HepG2 (cell line): ENCODE data around the gene PLEKHN1. TPM values are rescaled to one million over a fixed set of nuclear protein-coding genes. Genes with fewer than 3 reads are reported as not detected.
A peak's percentile ranks its signal among the peaks of the same experiment; 100 is the strongest.

ENCODE experiments used
- ATAC-seq: fragments of 200-7000 bp; cut with Tn5 transposase; 3 replicates; pipeline ENCODE4 v1.9.1; 2020; ENCODE audit warnings: mild to moderate bottlenecking, moderate library complexity
- BruUV-seq: library from RNA; stranded (reverse); fragments of 400-500 nt; replicated peaks from 2 replicates; lab custom pipeline; 2021; lab: Mats Ljungman, UMichigan
- CTCF ChIA-PET: fragments of 300-600 bp; formaldehyde crosslinking; extraction: SDS; loops from one replicate; lab custom pipeline; 2021; ENCODE audit warnings: low total read pairs, inconsistent platforms, low intra/inter-chr PET ratio; lab: Yijun Ruan, JAX
- POLR2A ChIA-PET: fragments of 350-600 bp; sonication (Branson Sonifier 250); formaldehyde crosslinking; loops from one replicate; lab custom pipeline; 2020; ENCODE audit warnings: antibody characterized with exemption, inconsistent platforms; lab: Yijun Ruan, JAX
- DNase-seq: peaks from one replicate; pipeline ENCODE4 v3.0.0-alpha.2; 2015; ENCODE audit warnings: low spot score
- FAIRE-seq: peaks from 3 replicates; lab custom pipeline; 2011; peaks lifted over from hg19 to GRCh38; lab: Jason Lieb, UNC
- H2AFZ ChIP-seq: one replicate; pipeline ENCODE4 v1.6.1; 2011; ENCODE audit warnings: low read length, inconsistent platforms
- H3K27ac ChIP-seq: fragments of 300-600 bp; 3 replicates; pipeline ENCODE4 v1.8.0; 2011; ENCODE audit warnings: mixed run types, mild to moderate bottlenecking, mixed read lengths, low read length, inconsistent platforms; ENCODE audit not compliant: insufficient read depth; ENCODE audit errors: extremely low read length
- H3K27me3 ChIP-seq, 2 experiments: fragments of 200-600 bp in 1 of 2; 2 replicates in 1 of 2; 3 replicates in 1 of 2; pipeline versions ENCODE4 v1.6.0 to v1.8.0; 2011; ENCODE audit warnings: low read length in 2 of 2, mild to moderate bottlenecking in 2 of 2, moderate library complexity in 2 of 2, inconsistent platforms in 1 of 2; ENCODE audit not compliant: insufficient read depth in 2 of 2, control insufficient read depth in 1 of 2
- H3K36me3 ChIP-seq, 2 experiments: fragments of 200-600 bp in 1 of 2; replicated peaks in 1 of 2; 2 replicates in 1 of 2; 3 replicates in 1 of 2; pipeline versions ENCODE4 v1.5.1 to v1.8.0; 2011; ENCODE audit warnings: low read length in 2 of 2, inconsistent platforms in 1 of 2; ENCODE audit not compliant: insufficient read depth in 2 of 2, control insufficient read depth in 1 of 2
- H3K4me1 ChIP-seq: 2 replicates; pipeline ENCODE4 v1.5.1; 2012; ENCODE audit warnings: low read length, inconsistent platforms; ENCODE audit not compliant: insufficient read depth
- H3K4me2 ChIP-seq: 2 replicates; pipeline ENCODE4 v1.6.0; 2011; ENCODE audit warnings: low read depth, low read length, inconsistent platforms
- H3K4me3 ChIP-seq, 3 experiments: fragments of 200-600 bp in 1 of 3; sonication (generic), shearing (Covaris generic) in 1 of 3; replicated peaks in 1 of 3; 2 replicates each; pipeline ENCODE4 v1.5.1; 2011 to 2016; ENCODE audit warnings: low read length in 3 of 3, inconsistent platforms in 2 of 3, low read depth in 2 of 3, mild to moderate bottlenecking in 2 of 3, control low read depth in 1 of 3, mixed read lengths in 1 of 3; ENCODE audit not compliant: insufficient read depth in 1 of 3
- H3K79me2 ChIP-seq: one replicate; pipeline ENCODE4 v1.6.1; 2011; ENCODE audit warnings: low read length, inconsistent platforms; ENCODE audit not compliant: insufficient read depth
- H3K9ac ChIP-seq: 2 replicates; pipeline ENCODE4 v1.6.0; 2011; ENCODE audit warnings: mild to moderate bottlenecking, low read depth, low read length, inconsistent platforms; ENCODE audit not compliant: insufficient read depth
- H3K9me3 ChIP-seq: 2 replicates; pipeline ENCODE4 v1.5.1; 2012; ENCODE audit warnings: mild to moderate bottlenecking, low read length
- H4K20me1 ChIP-seq: 2 replicates; pipeline ENCODE4 v1.6.0; 2011; ENCODE audit warnings: inconsistent platforms, mild to moderate bottlenecking, low read length, moderate library complexity; ENCODE audit not compliant: insufficient read depth
- AGO2 ChIP-seq: fragments of 200-400 bp; formaldehyde crosslinking; optimal IDR thresholded peaks from 2 replicates; pipeline ENCODE3; 2017; ENCODE audit warnings: mild to moderate bottlenecking, low read depth, low read length, moderate library complexity
- EEA1 ChIP-seq: sonication (generic); formaldehyde crosslinking; IDR thresholded peaks from 2 replicates; pipeline ENCODE4 v1.5.1; 2020; ENCODE audit warnings: mild to moderate bottlenecking, missing genetic modification reagents, borderline replicate concordance
- HMG20A ChIP-seq: IDR thresholded peaks from 2 replicates; pipeline ENCODE4 v1.6.1; 2016; ENCODE audit warnings: borderline replicate concordance
- KDM2A ChIP-seq: sonication (generic); formaldehyde crosslinking; IDR thresholded peaks from 2 replicates; pipeline ENCODE4 v1.4.0; 2020; ENCODE audit warnings: low read depth, missing genetic modification reagents, borderline replicate concordance
- NONO ChIP-seq, 2 experiments: fragments of 450-650 bp in 1 of 2; sonication (generic) in 1 of 2; formaldehyde crosslinking in 1 of 2; IDR thresholded peaks in 1 of 2; conservative IDR thresholded peaks in 1 of 2; 2 replicates each; pipeline versions ENCODE4 v1.6.1 to v1.8.0; 2017 to 2022; ENCODE audit warnings: mild to moderate bottlenecking in 1 of 2, missing genetic modification reagents in 1 of 2, moderate library complexity in 1 of 2
- NR2F1 ChIP-seq, 2 experiments: fragments of 450-650 bp in 1 of 2; formaldehyde crosslinking in 1 of 2; IDR thresholded peaks; 2 replicates each; pipeline versions ENCODE4 v1.5.0 to v1.6.1; 2016 to 2020; ENCODE audit warnings: mild to moderate bottlenecking in 1 of 2, missing compliant biosample characterization in 1 of 2, missing genetic modification reagents in 1 of 2, moderate library complexity in 1 of 2
- PATZ1 ChIP-seq: sonication (generic); formaldehyde crosslinking; IDR thresholded peaks from 2 replicates; pipeline ENCODE4 v1.4.0; 2020; ENCODE audit warnings: missing genetic modification reagents
- PHF20 ChIP-seq: sonication (generic); formaldehyde crosslinking; IDR thresholded peaks from 2 replicates; pipeline ENCODE4 v1.5.0; 2020; ENCODE audit warnings: mild to moderate bottlenecking, missing genetic modification reagents
- RBFOX2 ChIP-seq: fragments of 200-400 bp; formaldehyde crosslinking; IDR thresholded peaks from 2 replicates; pipeline ENCODE4 v1.6.1; 2017; ENCODE audit warnings: low read depth, mild to moderate bottlenecking, low read length
- RBM22 ChIP-seq: fragments of 200-400 bp; formaldehyde crosslinking; optimal IDR thresholded peaks from 2 replicates; pipeline ENCODE3; 2017; ENCODE audit warnings: mild to moderate bottlenecking, low read length, moderate library complexity
- ZNF138 ChIP-seq: sonication (generic); formaldehyde crosslinking; IDR thresholded peaks from 2 replicates; pipeline ENCODE4 v1.5.0; 2020; ENCODE audit warnings: mild to moderate bottlenecking, low read depth, missing genetic modification reagents
- ZNF382 ChIP-seq: sonication (generic); formaldehyde crosslinking; IDR thresholded peaks from 2 replicates; pipeline ENCODE4 v1.5.0; 2020; ENCODE audit warnings: missing genetic modification reagents, mild to moderate bottlenecking, borderline replicate concordance
- WGBS: methylation state at CpG from one replicate; pipeline ENCODE4 v1.1.6; 2017; ENCODE audit warnings: low lambda C conversion rate; 5-methylcytosine and 5-hydroxymethylcytosine counted together
- in situ Hi-C: cut with HindIII; loops from 2 replicates; pipeline ENCODE4 v1.10.0; 2017; ENCODE audit warnings: low pct_unique_long_range_greater_than_20kb; ENCODE audit not compliant: extremely low pct_ligation_motif_present
- intact Hi-C: fragments of 100-400 bp; cut with micrococcal nuclease; formaldehyde crosslinking; loops from one replicate; pipeline ENCODE4 v1.10.0; 2022; ENCODE audit not compliant: unreplicated experiment
- polyA plus RNA-seq, 8 experiments: library from polyadenylated mRNA; depleted of rRNA in 3 of 8; stranded (reverse) in 7 of 8; unstranded in 1 of 8; fragments of >200 nt; fragmentation: Illumina TruSeq in 4 of 8; extraction: Trizol in 4 of 8; gene quantifications; 2 replicates each; pipeline versions ENCODE4 v1.2.1 to v1.2.3, GENCODE V29; 2011 to 2016; ENCODE audit warnings: low read depth in 4 of 8, missing spikeins in 1 of 8, mixed read lengths in 1 of 8; ENCODE audit not compliant: insufficient read depth in 1 of 8
- total RNA-seq, 5 experiments: library from RNA; depleted of rRNA; stranded (reverse); fragments of >200 nt; fragmentation: Illumina TruSeq; extraction: Trizol; gene quantifications; 2 replicates each; pipeline ENCODE4 v1.2.3, GENCODE V29; 2016; ENCODE audit warnings: low read depth in 1 of 5

PLEKHN1 gene
- total and polyA plus RNA-seq, 2 of the 13 experiments (the other 11 are each of a cell fraction or from before 2014, with no cell fraction given): 0.42 to 0.58 TPM

GRCh38 chr1:942864-943533 is 23.3 kb upstream of the PLEKHN1 start:
- ATAC-seq: no peak
- Histone ChIP-seq H3K27ac (no peak overlapping the region), H3K36me3 (peaks cover 11 to 23% of the 10 kb centered on the region in 2 experiments; a peak in 4 of 5 replicates)

More at GRCh38 chr1:942864-943533, 23.3 kb upstream of the PLEKHN1 start:
- ChIA-PET POLR2A (interaction anchor here (0.6 kb wide), 1 partner anchor 16 kb away, joined by 4 read pairs; the partner anchor contains the start of gene NOC2L), CTCF (no interaction called here)
- no peaks in the 10 kb centered on the region for H3K79me2 ChIP-seq
- TF ChIP-seq RBFOX2 (peak; percentile 23; the same call in 1 of the 2 replicates), NONO (IDR thresholded peaks at IDR 0.05) (no peak), NONO (CRISPR knock-in tag; conservative IDR thresholded peaks at IDR 0.05) (0 out of 2 replicates have a peak, but pooled peaks have one; percentile 39), ZNF138 (no peak), NR2F1 (CRISPR knock-in tag; IDR thresholded peaks at IDR 0.05) (no peak), RBM22 (peak; percentile 88), PHF20 (CRISPR knock-in tag) (no peak), AGO2 (peak; percentile 84), PATZ1 (peak; percentile 44), KDM2A (CRISPR knock-in tag) (peak; percentile 69; the same call in 1 of the 2 replicates), HMG20A (CRISPR knock-in tag) (no peak), ZNF382 (CRISPR knock-in tag) (no peak), EEA1 (CRISPR knock-in tag) (no peak)
- H3K27me3 ChIP-seq: peaks cover 14 to 31% of the 10 kb centered on the region in 2 experiments
- no peak overlapping the region for H3K4me3 ChIP-seq
- H3K9me3 ChIP-seq: no peaks in the 10 kb centered on the region
- no peak for FAIRE-seq
- 97% methylated on average over 10 of the region's 27 CpGs for WGBS
- H3K4me2 ChIP-seq: no peak overlapping the region
- H3K4me1 ChIP-seq: peaks cover 32% of the 10 kb centered on the region
- no peak overlapping the region for H3K9ac ChIP-seq
- 0 out of 2 replicates have a peak, but pooled peaks cover 5% of the 10 kb centered on the region for H4K20me1 ChIP-seq
- BruUV-seq: no TSS peak
- intact Hi-C loops: no loop called here
- no peak overlapping the region for H2AFZ ChIP-seq
- in situ Hi-C loops: no loop called here
- no peak for DNase-seq
